Stimulated activated CD4-positive, alpha-beta T cell treated with anti-CD3 and anti-CD28 coated beads, Interleukin-2, amount 100 ng/mL, for 48 hours (primary cell): ENCODE measurements around the gene SORL1.

Source experiments
- DNase-seq, 2 donors: peaks; one replicate each; pipeline ENCODE4 v3.0.0-alpha.2; 2020

Gene SORL1

DNA sequence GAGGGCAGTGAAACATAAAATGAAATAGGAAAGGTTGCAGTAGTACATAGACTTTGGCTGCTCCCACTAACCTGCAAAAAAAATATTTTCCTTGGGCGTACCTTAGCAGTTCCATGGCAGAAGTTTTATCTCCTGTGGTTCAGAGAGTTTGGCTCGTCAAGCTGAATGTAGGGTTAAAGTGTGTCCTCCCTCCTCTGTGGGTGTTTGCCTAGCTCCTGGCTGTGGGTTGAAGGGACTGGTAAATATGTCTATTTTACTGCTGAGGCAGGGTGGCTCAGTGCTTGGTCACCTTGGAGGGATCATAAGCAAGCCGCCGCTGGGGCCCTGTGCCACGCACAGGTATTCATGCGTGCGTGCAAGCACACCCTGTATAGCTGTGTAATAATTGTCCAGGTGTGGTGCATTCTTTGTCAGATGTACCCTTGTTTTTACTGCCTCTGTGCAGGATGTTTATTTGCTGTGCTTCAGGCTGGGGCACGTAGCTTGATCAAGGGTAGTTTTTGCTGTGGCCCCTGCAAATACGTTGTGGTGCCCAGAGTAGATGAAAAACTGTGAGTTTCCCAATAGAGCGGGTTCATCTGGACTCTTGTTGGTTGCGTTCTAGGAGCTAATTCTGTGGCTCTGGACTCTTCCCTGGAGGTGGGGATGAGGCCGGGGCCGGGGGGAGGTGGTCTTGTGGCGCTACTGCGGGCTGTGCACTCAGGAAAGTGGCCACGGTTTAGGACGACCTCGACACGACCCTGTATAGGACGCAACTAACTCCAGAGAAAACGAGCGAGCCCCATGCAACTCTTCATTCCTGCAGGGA is 732 bp upstream of the SORL1 start:
- DNase-seq, result no peak

DNA sequence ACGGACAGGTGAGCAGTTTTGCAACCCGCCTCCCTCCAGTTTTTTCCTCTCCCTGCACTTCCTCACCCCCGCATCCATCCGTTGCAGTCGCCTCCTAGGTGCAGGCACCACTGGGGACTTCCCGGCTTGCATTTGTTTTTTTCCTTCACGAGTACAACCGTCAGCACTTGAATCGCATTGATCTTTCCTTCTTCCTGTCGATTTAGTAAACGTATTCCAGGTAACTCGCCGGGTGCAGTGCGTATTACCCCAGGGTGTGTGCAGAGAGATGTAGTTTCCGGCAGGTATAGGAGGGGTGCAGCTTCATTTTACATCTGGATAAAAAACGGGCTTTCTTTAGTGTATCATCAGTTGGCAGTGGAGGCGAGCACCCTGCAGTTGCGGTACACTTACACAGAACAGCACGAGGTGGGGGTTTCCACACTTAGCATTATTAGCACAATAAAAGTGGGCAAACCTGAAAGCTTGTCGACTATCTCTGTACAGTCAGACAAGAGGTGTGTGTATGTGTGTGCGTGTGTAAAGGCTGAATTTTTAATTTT is 566 bp downstream of the SORL1 start, which contains the start of gene SORL1-AS1:
SORL1-AS1 (minus strand) TSS at position 359 of the 542 bp plus-strand sequence.
- peak in 1 of 2 donors; percentile 34 for DNase-seq

DNA sequence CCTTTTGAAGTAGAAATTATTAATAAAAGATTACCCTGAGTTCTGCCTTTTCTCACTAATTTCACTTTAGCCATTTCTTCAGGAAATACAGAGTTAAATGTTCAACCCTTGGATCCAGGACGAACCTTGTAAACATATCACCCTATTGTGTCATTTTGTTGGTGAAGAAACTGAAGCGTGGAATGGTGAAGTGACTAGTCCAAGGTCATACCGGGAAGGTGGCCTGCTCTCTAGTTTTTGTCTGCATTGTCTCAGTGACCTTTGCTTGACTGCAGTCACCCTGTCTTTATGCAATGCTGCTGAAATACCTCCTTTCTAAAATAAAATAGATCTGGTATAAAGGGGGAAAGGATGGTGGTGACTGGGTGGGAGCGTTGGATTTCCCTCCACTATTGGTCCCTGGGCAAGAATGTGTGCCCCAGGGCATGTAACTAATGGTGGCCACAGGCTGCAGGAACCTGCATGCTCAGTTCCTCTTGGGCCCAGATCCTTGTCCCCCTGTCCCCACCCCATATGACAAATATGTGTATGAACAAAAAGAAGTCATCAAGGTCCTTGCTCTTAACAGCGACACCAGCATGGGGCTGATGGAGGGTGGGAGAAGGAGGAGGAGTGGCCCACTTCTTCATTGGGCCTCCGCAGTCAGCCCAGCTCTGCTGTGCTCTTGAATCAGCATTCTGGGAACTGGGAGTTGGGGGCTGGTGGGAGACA is 1.6 kb downstream of the SORL1 start:
- no peak for DNase-seq

GRCh38 chr11:121455115-121455514 is 3.0 kb downstream of the SORL1 start:
- DNase-seq, result no peak

- DNase-seq, result no peak
Measured at GRCh38 chr11:121456151-121456550, 4.0 kb downstream of the SORL1 start.

DNA sequence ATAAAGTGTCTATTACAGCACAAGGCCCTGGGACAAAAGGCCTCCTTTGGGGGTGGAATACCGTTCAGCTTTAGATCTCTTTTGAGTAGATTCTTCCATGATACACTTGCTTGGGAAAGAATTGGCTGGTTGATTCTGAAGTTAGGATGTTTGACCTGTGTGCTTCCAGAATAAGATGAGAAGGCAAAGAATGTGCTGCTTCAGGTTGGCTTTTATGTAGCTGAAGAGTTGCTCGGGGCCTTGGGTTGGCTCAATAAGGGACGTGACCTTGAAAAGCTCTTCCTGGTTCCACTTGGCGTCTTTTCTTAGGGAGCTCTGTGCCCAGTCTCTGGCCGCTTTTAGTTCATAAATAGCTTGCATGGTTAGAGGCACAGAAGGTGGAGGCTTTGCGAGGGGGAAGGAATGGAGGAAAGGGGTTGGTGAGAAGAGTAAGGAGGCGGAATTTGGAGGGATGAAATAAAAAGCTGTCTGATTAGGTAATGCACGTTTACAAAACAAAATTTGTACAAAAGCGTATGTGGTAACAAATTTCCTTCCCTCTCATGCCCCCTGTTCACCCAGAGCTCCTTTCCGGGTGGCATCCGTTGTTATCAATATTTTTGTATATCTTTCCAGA is 4.8 kb downstream of the SORL1 start:
- no peak for DNase-seq

- no peak for DNase-seq
Measured at GRCh38 chr11:121458551-121458950, 6.4 kb downstream of the SORL1 start.

DNA sequence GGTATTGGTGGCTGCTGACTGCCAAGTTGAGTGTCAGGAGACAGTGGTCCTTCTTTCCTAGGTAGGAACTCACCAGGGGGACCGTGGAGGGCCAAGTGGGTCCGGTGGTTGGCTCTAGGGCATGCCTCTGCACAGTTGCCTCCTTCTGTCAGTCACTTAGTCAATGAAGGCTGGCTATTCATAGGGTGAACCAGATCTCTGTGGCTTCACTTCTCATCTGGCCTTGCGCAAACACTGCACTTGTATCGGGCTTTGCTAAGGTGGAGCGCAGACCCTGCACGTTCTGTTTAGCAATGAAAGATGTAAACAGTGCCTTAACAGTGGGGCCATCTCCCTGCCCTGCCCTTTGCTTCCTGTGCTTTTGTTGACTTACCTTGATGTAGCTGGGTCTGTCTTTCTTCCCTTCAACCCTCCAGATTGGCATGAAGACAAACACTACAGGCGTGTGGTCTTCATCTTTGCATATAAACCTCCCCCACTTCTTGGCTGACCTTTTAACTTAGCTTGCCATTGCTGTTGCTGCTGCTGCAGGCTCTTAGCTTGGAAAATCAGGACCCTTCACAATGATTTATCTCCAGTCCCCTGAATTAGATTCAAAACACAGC is 7.4 kb downstream of the SORL1 start:
- no peak for DNase-seq

GRCh38 chr11:121460941-121461514 is 8.9 kb downstream of the SORL1 start:
- no peak for DNase-seq

DNA sequence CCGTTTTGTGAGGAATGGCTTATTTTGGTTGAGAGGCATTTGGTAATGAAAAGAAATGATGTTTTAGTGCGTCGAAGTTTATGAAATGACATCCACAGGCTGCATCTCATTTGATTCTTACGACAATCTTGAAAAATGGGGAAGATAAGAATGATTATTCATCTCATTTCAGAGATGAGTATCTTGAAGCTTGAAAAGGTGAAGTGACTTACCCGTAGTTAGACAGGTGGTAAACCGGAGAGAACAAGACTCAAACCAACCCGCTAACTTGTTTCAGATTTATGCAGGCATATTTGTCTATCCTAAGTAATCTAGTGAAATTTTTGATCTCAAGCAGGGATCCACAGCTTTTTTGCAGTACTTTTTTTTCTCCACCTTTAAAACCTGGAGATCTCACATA is 9.7 kb downstream of the SORL1 start:
- no peak for DNase-seq

- no peak for DNase-seq
Measured at GRCh38 chr11:121463689-121464335, 11.7 kb downstream of the SORL1 start.

DNA sequence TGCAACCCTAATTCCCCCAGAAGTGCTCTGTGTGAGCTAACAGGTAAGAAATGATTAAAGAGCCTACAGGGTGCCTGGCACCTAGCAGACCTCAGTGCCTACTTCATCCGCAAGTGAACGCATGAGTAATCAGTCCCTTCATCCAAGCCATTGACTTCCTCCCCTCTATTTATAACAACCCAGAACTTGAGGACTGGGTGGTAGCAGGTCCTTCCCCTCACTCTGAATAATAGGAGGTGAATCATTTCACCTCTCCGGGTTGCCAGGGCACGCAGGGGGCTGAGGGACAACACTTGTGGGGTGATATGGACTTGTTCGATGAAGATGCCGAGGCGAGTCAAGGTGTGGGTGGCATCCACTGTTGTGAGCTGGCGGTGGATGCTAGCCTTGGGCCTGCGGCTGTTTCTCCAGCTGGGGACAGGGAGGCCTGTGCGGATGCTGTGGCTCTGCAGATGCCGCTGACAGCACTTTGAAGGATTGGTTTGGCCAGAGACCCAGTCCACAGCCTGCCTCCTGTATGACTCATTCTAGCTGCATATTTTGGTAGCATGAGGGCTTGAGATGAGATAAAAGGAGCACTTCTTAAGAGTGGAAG is 12.3 kb downstream of the SORL1 start:
- peak; percentile 67 to 70 for DNase-seq

DNA sequence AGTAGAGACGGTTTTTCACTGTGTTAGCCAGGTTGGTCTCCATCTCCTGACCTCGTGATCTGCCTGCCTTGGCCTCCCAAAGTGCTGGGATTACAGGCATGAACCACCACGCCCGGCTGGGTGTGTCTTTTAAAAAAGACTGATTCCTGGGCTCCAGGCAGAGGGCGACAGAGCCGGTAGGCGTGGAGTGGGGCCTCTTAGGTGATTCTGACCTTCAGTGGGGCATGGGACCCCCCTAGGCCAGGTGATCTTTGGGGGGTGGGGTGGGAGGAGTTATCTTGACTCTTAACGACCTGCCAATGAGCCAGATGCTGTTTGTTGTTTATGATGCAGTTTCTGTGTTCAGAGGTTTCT is 13.6 kb downstream of the SORL1 start:
- no peak for DNase-seq

- DNase-seq, result peak in 1 of 2 donors; percentile 47
Measured at GRCh38 chr11:121466063-121466794, 14.1 kb downstream of the SORL1 start.

- no peak for DNase-seq
Measured at GRCh38 chr11:121467471-121467870, 15.4 kb downstream of the SORL1 start.

DNA sequence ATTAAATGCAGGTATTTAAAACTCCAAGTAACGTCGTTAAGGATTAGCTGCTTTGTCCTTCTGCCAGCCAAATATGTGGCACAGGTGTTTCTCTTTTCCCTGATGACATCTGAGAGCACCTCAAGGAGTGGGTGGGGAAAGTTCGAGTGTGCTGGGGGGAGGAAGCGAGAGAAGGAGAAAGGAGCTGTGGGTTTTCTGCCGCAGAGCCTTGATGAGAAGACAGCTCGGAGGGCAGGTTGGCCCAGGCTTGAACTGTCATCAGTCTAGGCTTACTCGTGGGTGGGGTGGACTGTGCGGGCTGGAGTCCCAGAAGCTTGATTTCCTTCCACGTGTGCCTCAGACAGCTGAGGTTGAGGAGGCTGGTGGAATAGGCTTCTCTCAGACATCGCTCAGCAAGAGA is 15.9 kb downstream of the SORL1 start:
- DNase-seq, result peak; percentile 64 to 66

DNA sequence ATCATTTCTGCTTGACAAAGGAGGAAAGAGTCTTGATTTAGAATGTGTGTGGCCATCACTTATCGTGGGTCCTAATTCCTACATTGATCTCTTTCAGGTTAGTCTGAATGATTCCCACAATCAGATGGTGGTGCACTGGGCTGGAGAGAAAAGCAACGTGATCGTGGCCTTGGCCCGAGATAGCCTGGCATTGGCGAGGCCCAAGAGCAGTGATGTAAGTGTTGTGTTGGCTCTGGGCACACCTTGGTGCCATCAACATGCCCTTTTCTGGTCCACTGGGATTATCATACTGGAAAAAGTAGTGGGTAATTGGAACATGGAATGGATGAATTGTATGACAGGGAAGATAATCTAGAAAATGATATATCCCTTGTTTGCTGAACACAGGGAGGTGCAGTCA is 17.8 kb downstream of the SORL1 start:
- no peak for DNase-seq

GRCh38 chr11:121471167-121471566 is 19.1 kb downstream of the SORL1 start:
- no peak for DNase-seq

GRCh38 chr11:121472312-121472711 is 20.2 kb downstream of the SORL1 start:
- no peak for DNase-seq

- DNase-seq, result no peak
Measured at GRCh38 chr11:121473064-121473777, 21.1 kb downstream of the SORL1 start.
